ENCODE measurements around the gene RFXANK. TPM values are rescaled to one million over a fixed set of nuclear protein-coding genes. Genes with fewer than 3 reads are reported as not detected.

The RFXANK gene
- total and polyA plus RNA-seq, 2 donors (not counting 1 experiment from before 2014, with no cell fraction given), result 77.9 to 100 TPM

GRCh38 chr19:19223060-19223459 lies 31.0 kb downstream of the RFXANK start:
- no peak for DNase-seq
- POLR2A ChIA-PET, result no interaction called here
- TF ChIP-seq CTCF (IDR thresholded peaks at IDR 0.05), result no peak
- TF ChIP-seq EZH2 (IDR thresholded peaks at IDR 0.05; ENCODE audit: borderline replicate concordance, insufficient read depth, low read depth, low read length, poor library complexity, severe bottlenecking), result no peak
- ATAC-seq (ENCODE audit: low read depth), result no peak
- Mint-ChIP-seq H3K27me3 (peaks cover 11% of the 10 kb centered on the region), H3K4me1 (peaks cover 6% of the 10 kb centered on the region), H3K4me3 (no peak overlapping the region), H3K9me3 (ENCODE audit: insufficient read depth) (no peaks in the 10 kb centered on the region), H3K27ac (no peak overlapping the region)
- Histone ChIP-seq H3K4me2 (replicated peaks; ENCODE audit: low read depth, low read length, poor library complexity, severe bottlenecking) (no peak overlapping the region), H3K36me3 (replicated peaks in 1 of 2; ENCODE audit: control extremely low read depth in 1 of 2, control insufficient read depth in 1 of 2, extremely low read depth in 1 of 2, insufficient read depth in 2 of 2, low read length in 1 of 2) (no peaks in the 10 kb centered on the region), H3K9ac (ENCODE audit: low read length) (no peak overlapping the region), H3K4me1 (ENCODE audit: control insufficient read depth in 2 of 2, insufficient read depth in 2 of 2, low read length in 2 of 2) (peaks cover 10% of the 10 kb centered on the region in 2 donors), H4K20me1 (ENCODE audit: control insufficient read depth, insufficient read depth, low read length, poor library complexity, severe bottlenecking) (no peaks in the 10 kb centered on the region), H3K27ac (ENCODE audit: low read length in 2 of 2) (no peak overlapping the region), H3K79me2 (ENCODE audit: control insufficient read depth, insufficient read depth, low read length) (no peaks in the 10 kb centered on the region), H3K27me3 (replicated peaks in 1 of 4; ENCODE audit: control extremely low read depth in 1 of 4, control insufficient read depth in 3 of 4, insufficient read depth in 4 of 4, low read length in 3 of 4) (peaks cover 0 to 32% (median 9%) of the 10 kb centered on the region in 4 experiments), H2AFZ (ENCODE audit: insufficient read depth, low read depth, low read length, poor library complexity, severe bottlenecking) (no peak overlapping the region), H3K4me3 (ENCODE audit: control extremely low read depth in 1 of 5, extremely low read depth in 1 of 5, insufficient read depth in 1 of 5, low read depth in 2 of 5, low read length in 4 of 5) (no peak overlapping the region), H3K9me3 (ENCODE audit: control extremely low read depth in 1 of 3, control insufficient read depth in 2 of 3, insufficient read depth in 1 of 3, low read length in 2 of 3) (peaks cover 0 to 5% (median 0%) of the 10 kb centered on the region in 3 donors)
- WGBS (ENCODE audit: insufficient coverage), result no CpG with 5 or more reads among the region's 5 CpGs
- intact Hi-C loops (cut with micrococcal nuclease), result no loop called here
- CTCF ChIA-PET, result no interaction called here

GRCh38 chr19:19223636-19224035 lies 31.6 kb downstream of the RFXANK start:
- TF ChIP-seq EZH2 (IDR thresholded peaks at IDR 0.05; ENCODE audit: borderline replicate concordance, insufficient read depth, low read depth, low read length, poor library complexity, severe bottlenecking) (no peak), CTCF (IDR thresholded peaks at IDR 0.05) (no peak)
- intact Hi-C loops (cut with micrococcal nuclease), result loop anchor here (2.0 kb wide), 1 partner anchor 49 kb away; no protein-coding TSS in a partner anchor
- Mint-ChIP-seq H3K27me3 (peaks cover 16% of the 10 kb centered on the region), H3K27ac (no peak overlapping the region), H3K4me1 (peaks cover 6% of the 10 kb centered on the region), H3K9me3 (ENCODE audit: insufficient read depth) (no peaks in the 10 kb centered on the region), H3K4me3 (peak overlapping the region; percentile 10)
- Histone ChIP-seq H2AFZ (ENCODE audit: insufficient read depth, low read depth, low read length, poor library complexity, severe bottlenecking) (no peak overlapping the region), H3K27me3 (replicated peaks in 1 of 4; ENCODE audit: control extremely low read depth in 1 of 4, control insufficient read depth in 3 of 4, insufficient read depth in 4 of 4, low read length in 3 of 4) (peaks cover 0 to 32% (median 9%) of the 10 kb centered on the region in 4 experiments), H3K9ac (ENCODE audit: low read length) (no peak overlapping the region), H3K79me2 (ENCODE audit: control insufficient read depth, insufficient read depth, low read length) (no peaks in the 10 kb centered on the region), H3K4me1 (ENCODE audit: control insufficient read depth in 2 of 2, insufficient read depth in 2 of 2, low read length in 2 of 2) (peaks cover 10% of the 10 kb centered on the region in 2 donors), H3K27ac (ENCODE audit: low read length in 2 of 2) (no peak overlapping the region), H3K36me3 (replicated peaks in 1 of 2; ENCODE audit: control extremely low read depth in 1 of 2, control insufficient read depth in 1 of 2, extremely low read depth in 1 of 2, insufficient read depth in 2 of 2, low read length in 1 of 2) (no peaks in the 10 kb centered on the region), H3K4me2 (replicated peaks; ENCODE audit: low read depth, low read length, poor library complexity, severe bottlenecking) (no peak overlapping the region), H3K9me3 (ENCODE audit: control extremely low read depth in 1 of 3, control insufficient read depth in 2 of 3, insufficient read depth in 1 of 3, low read length in 2 of 3) (peaks cover 0 to 5% (median 0%) of the 10 kb centered on the region in 3 donors), H4K20me1 (ENCODE audit: control insufficient read depth, insufficient read depth, low read length, poor library complexity, severe bottlenecking) (no peaks in the 10 kb centered on the region), H3K4me3 (ENCODE audit: control extremely low read depth in 1 of 5, extremely low read depth in 1 of 5, insufficient read depth in 1 of 5, low read depth in 2 of 5, low read length in 4 of 5) (no peak overlapping the region)
- ChIA-PET CTCF (interaction anchor here (0.5 to 2.0 kb wide), 4 partner anchors 64 to 653 kb away, joined by 3 to 10 read pairs (median 6); no protein-coding TSS in a partner anchor), POLR2A (no interaction called here)
- DNase-seq (no peak), ATAC-seq (ENCODE audit: low read depth) (no peak)
- WGBS (ENCODE audit: insufficient coverage), result 93% methylated on average over 2 of the region's 6 CpGs

Data from B cell (primary cell).